K562 (cell line): ENCODE data around the gene SERTM2. TPM values are rescaled to one million over a fixed set of nuclear protein-coding genes. Genes with fewer than 3 reads are reported as not detected.

ENCODE experiments used
- ATAC-seq: fragments of 200-7000 bp; cut with Tn5 transposase; 3 replicates; pipeline ENCODE4 v1.9.1; 2020; ENCODE audit warnings: moderate library complexity
- BruUV-seq: library from RNA; stranded (reverse); fragments of 400-500 nt; replicated peaks from 2 replicates; lab custom pipeline; 2021; lab: Mats Ljungman, UMichigan
- CTCF ChIA-PET: fragments of 300-600 bp; formaldehyde crosslinking; extraction: SDS; loops from one replicate; lab custom pipeline; 2021; ENCODE audit warnings: low intra/inter-chr PET ratio; lab: Yijun Ruan, JAX
- POLR2A ChIA-PET: fragments of 300-600, 350-650 bp; sonication (Branson Sonifier 250); formaldehyde crosslinking; extraction: SDS; loops from one replicate; lab custom pipeline; 2021; ENCODE audit warnings: antibody characterized with exemption, inconsistent platforms; lab: Yijun Ruan, JAX
- DNase-seq, 4 experiments: peaks; one replicate each; pipeline versions ENCODE4 v3.0.0 to v3.0.0-alpha.2; 2011 to 2018; ENCODE audit warnings: low spot score in 3 of 4, mixed read lengths in 3 of 4; ENCODE audit errors: extremely low read depth in 1 of 4
- FAIRE-seq: peaks from 2 replicates; lab custom pipeline; 2011; peaks lifted over from hg19 to GRCh38; lab: Jason Lieb, UNC
- H2AFZ ChIP-seq: 2 replicates; pipeline ENCODE4 v1.6.0; 2011; ENCODE audit warnings: low read depth, low read length, control low read depth, inconsistent platforms
- H3K27ac ChIP-seq: fragments of 200-600 bp; 3 replicates; pipeline ENCODE4 v1.8.0; 2011; ENCODE audit warnings: low read depth, mild to moderate bottlenecking, control low read depth, inconsistent platforms, low read length, moderate library complexity, mixed read lengths; ENCODE audit errors: extremely low read depth
- H3K27me3 ChIP-seq, 2 experiments: fragments of 300-600 bp in 1 of 2; 2 replicates in 1 of 2; 3 replicates in 1 of 2; pipeline versions ENCODE4 v1.6.0 to v1.8.0; 2011; ENCODE audit warnings: inconsistent platforms in 2 of 2, low read length in 2 of 2, mild to moderate bottlenecking in 1 of 2, mixed read lengths in 1 of 2, moderate library complexity in 1 of 2; ENCODE audit not compliant: control insufficient read depth in 2 of 2, insufficient read depth in 2 of 2
- H3K36me3 ChIP-seq: fragments of 300-600 bp; 3 replicates; pipeline ENCODE4 v1.8.0; 2011; ENCODE audit warnings: mild to moderate bottlenecking, low read length, inconsistent platforms; ENCODE audit not compliant: control insufficient read depth, insufficient read depth
- H3K4me1 ChIP-seq, 2 experiments: fragments of 200-600 bp in 1 of 2; replicated peaks in 1 of 2; 2 replicates in 1 of 2; 3 replicates in 1 of 2; pipeline versions ENCODE4 v1.5.1 to v1.8.0; 2011; ENCODE audit warnings: inconsistent platforms in 2 of 2, low read length in 2 of 2, mild to moderate bottlenecking in 1 of 2, mixed read lengths in 1 of 2, moderate library complexity in 1 of 2; ENCODE audit not compliant: control insufficient read depth in 2 of 2, insufficient read depth in 2 of 2
- H3K4me2 ChIP-seq: 2 replicates; pipeline ENCODE4 v1.6.1; 2011; ENCODE audit warnings: low read length, control low read depth, inconsistent platforms, mixed read lengths; ENCODE audit not compliant: insufficient read depth
- H3K4me3 ChIP-seq: fragments of 200-600 bp; sonication (generic), shearing (Covaris generic); 2 replicates; pipeline ENCODE4 v1.5.1; 2016; ENCODE audit warnings: control low read depth, inconsistent platforms
- H3K79me2 ChIP-seq: fragments of 200-600 bp; 3 replicates; pipeline ENCODE4 v1.8.0; 2011; ENCODE audit warnings: low read length, inconsistent platforms; ENCODE audit not compliant: control insufficient read depth, insufficient read depth
- H3K9ac ChIP-seq, 2 experiments: 2 replicates each; pipeline versions ENCODE4 v1.6.0 to v1.6.1; 2011; ENCODE audit warnings: low read depth in 2 of 2, low read length in 2 of 2, control low read depth in 1 of 2, inconsistent platforms in 1 of 2, mild to moderate bottlenecking in 1 of 2, mixed read lengths in 1 of 2; ENCODE audit not compliant: insufficient read depth in 1 of 2
- H3K9me1 ChIP-seq: one replicate; pipeline ENCODE4 v1.6.0; 2011; ENCODE audit warnings: inconsistent platforms, mild to moderate bottlenecking, low read length, moderate library complexity; ENCODE audit not compliant: control insufficient read depth, insufficient read depth
- H3K9me3 ChIP-seq: replicated peaks from 2 replicates; pipeline ENCODE4 v1.5.1; 2011; ENCODE audit warnings: low read depth, low read length, inconsistent platforms; ENCODE audit not compliant: control insufficient read depth, insufficient read depth
- H4K20me1 ChIP-seq: replicated peaks from 2 replicates; pipeline ENCODE4 v1.6.1; 2011; ENCODE audit warnings: low read length, inconsistent platforms, mixed read lengths; ENCODE audit not compliant: control insufficient read depth, insufficient read depth
- BRD9 ChIP-seq: fragments of 450-650 bp; IDR thresholded peaks from 2 replicates; pipeline ENCODE4 v1.6.1; 2018; ENCODE audit warnings: low read depth; ENCODE audit not compliant: partially characterized antibody
- CBX1 ChIP-seq: sonication (generic); IDR thresholded peaks from 2 replicates; pipeline ENCODE4 v1.6.1; 2016; ENCODE audit warnings: antibody characterized with exemption, low read depth, mild to moderate bottlenecking
- DNMT1 ChIP-seq: fragments of 450-650 bp; IDR thresholded peaks from 2 replicates; pipeline ENCODE4 v1.6.1; 2016; ENCODE audit warnings: antibody characterized with exemption, mild to moderate bottlenecking
- JUNB ChIP-seq: fragments of 450-650 bp; formaldehyde crosslinking; conservative IDR thresholded peaks from 2 replicates; pipeline ENCODE4 v1.4.0; 2020; ENCODE audit warnings: mild to moderate bottlenecking
- KAT2B ChIP-seq: IDR thresholded peaks from one replicate; pipeline ENCODE4 v1.6.1; 2012; ENCODE audit warnings: low read depth, mild to moderate bottlenecking, control low read depth, inconsistent platforms, low read length, moderate library complexity
- KDM2B ChIP-seq: fragments of 250-450 bp; sonication (Bioruptor Pico); IDR thresholded peaks from 2 replicates; pipeline ENCODE4 v1.8.0; 2021; ENCODE audit warnings: mild to moderate bottlenecking, moderate library complexity
- KLF10 ChIP-seq: fragments of 250-450 bp; sonication (Bioruptor Pico); IDR thresholded peaks from 2 replicates; pipeline ENCODE4 v1.6.1; 2021; ENCODE audit warnings: matching md5 sums
- RBM25 ChIP-seq: fragments of 200-400 bp; formaldehyde crosslinking; IDR thresholded peaks from 2 replicates; pipeline ENCODE4 v1.6.1; 2018; ENCODE audit warnings: low read length, low read depth, moderate library complexity; ENCODE audit not compliant: severe bottlenecking
- REST ChIP-seq, 2 experiments: fragments of 450-650 bp; formaldehyde crosslinking in 1 of 2; IDR thresholded peaks; 2 replicates each; pipeline versions ENCODE4 v1.4.0 to v1.6.1; 2014 to 2020; ENCODE audit warnings: mild to moderate bottlenecking in 2 of 2, borderline replicate concordance in 1 of 2, low read depth in 1 of 2
- SMARCB1 ChIP-seq: IDR thresholded peaks from 2 replicates; pipeline ENCODE4 v1.6.1; 2011; ENCODE audit warnings: improper control_type of control experiment, low read depth; ENCODE audit not compliant: insufficient read length
- TFAP4 ChIP-seq: sonication (generic); formaldehyde crosslinking; IDR thresholded peaks from 2 replicates; pipeline ENCODE4 v1.8.0; 2022; ENCODE audit warnings: missing genetic modification reagents, mild to moderate bottlenecking, moderate library complexity, borderline replicate concordance
- ZNF507 ChIP-seq: conservative IDR thresholded peaks from 2 replicates; pipeline ENCODE4 v1.6.1; 2017; ENCODE audit warnings: missing genetic modification characterization, missing compliant biosample characterization
- WGBS: fragments of 100-300 bp; shearing (Covaris generic); methylation state at CpG from one replicate; pipeline ENCODE4 v1.1.6; 2016; ENCODE audit warnings: low coverage, mixed read lengths; ENCODE audit not compliant: insufficient coverage; ENCODE audit errors: missing lambda C conversion rate; 5-methylcytosine and 5-hydroxymethylcytosine counted together
- in situ Hi-C: fragments of 300-500 bp; cut with MboI; formaldehyde crosslinking; loops from 4 replicates; pipeline ENCODE4 v1.15.0; 2018; ENCODE audit warnings: inconsistent platforms, mixed read lengths
- intact Hi-C: fragments of 100-400 bp; cut with micrococcal nuclease; formaldehyde crosslinking; loops from 2 replicates; pipeline ENCODE4 v1.14.2; 2022
- polyA plus RNA-seq, 8 experiments: library from polyadenylated mRNA; depleted of rRNA in 4 of 8; stranded (reverse) in 5 of 8; unstranded in 3 of 8; fragments of >200 nt; fragmentation: Nextera tagmentation in 2 of 8; fragmentation: Illumina TruSeq in 1 of 8; extraction: Ambion mirVana in 2 of 8; extraction: Trizol in 1 of 8; gene quantifications; 2 replicates each; pipeline versions ENCODE4 v1.2.1 to v1.2.3, GENCODE V29; 2011 to 2014; ENCODE audit warnings: inconsistent platforms in 1 of 8, missing spikeins in 1 of 8
- total RNA-seq, 7 experiments: library from RNA; depleted of rRNA in 6 of 7; stranded (reverse); fragments of >200 nt in 6 of 7; fragmentation: Illumina TruSeq in 2 of 7; extraction: Trizol in 2 of 7; gene quantifications; 2 replicates each; pipeline versions ENCODE4 v1.2.1 to v1.2.3, GENCODE V29; 2011 to 2021; ENCODE audit warnings: low replicate concordance in 1 of 7

The SERTM2 gene
- total and polyA plus RNA-seq, 9 of the 15 experiments (the other 6 are each of a cell fraction or from before 2014, with no cell fraction given) = 0.01 to 0.35 (median 0.04) TPM; not detected in 4

DNA sequence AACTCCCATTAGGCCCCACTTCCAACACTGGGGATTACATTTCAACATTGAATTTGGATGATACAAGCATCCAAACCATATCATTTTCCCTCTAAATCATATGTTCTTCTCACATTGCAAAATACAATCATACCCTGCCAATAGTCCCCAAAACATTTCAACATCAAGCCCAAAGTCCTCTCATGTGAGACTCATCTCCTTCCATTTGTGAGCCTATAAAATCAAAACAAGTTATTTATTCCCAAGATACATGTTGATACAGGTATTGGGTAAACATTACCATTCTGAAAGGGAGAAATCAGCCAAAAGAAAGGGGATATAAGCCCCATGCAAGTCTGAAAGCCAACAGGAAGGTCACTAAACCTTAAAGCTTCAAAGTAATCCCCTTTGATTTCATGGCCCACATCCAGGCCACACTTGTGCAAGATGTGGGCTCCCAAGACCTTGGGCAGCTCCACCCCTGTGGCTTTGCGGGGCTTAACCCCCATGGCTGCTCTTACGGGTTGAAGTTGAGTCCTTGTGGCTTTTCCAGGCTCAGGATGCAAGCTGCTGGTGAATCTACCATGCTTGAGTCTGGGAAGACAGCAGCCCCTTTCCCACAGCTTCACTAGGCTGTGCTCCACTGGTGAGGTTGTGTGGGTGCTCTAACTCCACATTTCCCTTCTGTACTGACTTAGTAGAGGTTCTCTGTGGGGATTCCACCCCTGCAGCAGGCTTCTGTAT lies 40.6 kb upstream of the SERTM2 start:
- no peaks in the 10 kb centered on the region for H3K9me3 ChIP-seq
- H2AFZ ChIP-seq = no peak overlapping the region
- DNase-seq = no peak
- WGBS = 0% methylated on average over 2 of the region's 2 CpGs
- no peak overlapping the region for H3K9ac ChIP-seq
- no peaks in the 10 kb centered on the region for H3K9me1 ChIP-seq
- in situ Hi-C loops = no loop called here
- no peaks in the 10 kb centered on the region for H3K79me2 ChIP-seq
- H3K27ac ChIP-seq = no peak overlapping the region
- no peak for ATAC-seq
- POLR2A ChIA-PET = no interaction called here
- no peaks in the 10 kb centered on the region for H3K36me3 ChIP-seq
- no TSS peak for BruUV-seq
- no peak overlapping the region for H3K4me2 ChIP-seq
- H3K4me3 ChIP-seq = no peak overlapping the region
- TF ChIP-seq JUNB (no peak), RBM25 (no peak), SMARCB1 (no peak), KAT2B (no peak), KLF10 (CRISPR knock-in tag) (no peak), REST (IDR thresholded peaks at IDR 0.05; ENCODE audit: borderline replicate concordance) (no peak), REST (CRISPR knock-in tag; IDR thresholded peaks at IDR 0.05; ENCODE audit: low read depth) (no peak), CBX1 (no peak), DNMT1 (no peak), KDM2B (no peak), ZNF507 (tag) (no peak), BRD9 (no peak), TFAP4 (no peak)
- TF ChIP-seq, all 486 proteins: peak for 0
- FAIRE-seq = no peak
- no peaks in the 10 kb centered on the region for H3K4me1 ChIP-seq
- H3K27me3 ChIP-seq = no peaks in the 10 kb centered on the region; a peak in 1 of 5 replicates
- CTCF ChIA-PET = no interaction called here
- H4K20me1 ChIP-seq = no peaks in the 10 kb centered on the region
- intact Hi-C loops = no loop called here
